WI38 (cell line): ENCODE data around the gene GTPBP8.

Experiments used
- H3K4me3 ChIP-seq: 2 replicates; pipeline ENCODE4 v1.5.1; 2011; ENCODE audit warnings: low read depth, mild to moderate bottlenecking, control low read depth, low read length
- CTCF ChIP-seq: IDR thresholded peaks from 2 replicates; pipeline ENCODE4 v1.5.1; 2012; ENCODE audit warnings: low read depth, mild to moderate bottlenecking, control low read depth, low read length

GTPBP8 gene

GRCh38 chr3:112990672-112991602, at the start of gene GTPBP8:
Gene GTPBP8 (plus strand): TSS chr3:112990984. CDS start chr3:112991000, 16 bp downstream.
- TF ChIP-seq CTCF: no peak
- H3K4me3 ChIP-seq: peak within 1 kb of the TSS; percentile 95

- no peak for TF ChIP-seq CTCF
These were observed 42.4 kb upstream of the GTPBP8 start for GRCh38 chr3:112948346-112948838.

GRCh38 chr3:112956351-112956750, 34.4 kb upstream of the GTPBP8 start:
- H3K4me3 ChIP-seq: no peak overlapping the region
- no peak for TF ChIP-seq CTCF

More at GRCh38 chr3:112948346-112948838, 42.4 kb upstream of the GTPBP8 start:
- no peak overlapping the region for H3K4me3 ChIP-seq

GRCh38 chr3:112958811-112959560, 31.8 kb upstream of the GTPBP8 start:
- no peak overlapping the region for H3K4me3 ChIP-seq
- TF ChIP-seq CTCF: no peak

- H3K4me3 ChIP-seq: no peak overlapping the region
- no peak for TF ChIP-seq CTCF
These were observed 27.1 kb upstream of the GTPBP8 start for GRCh38 chr3:112963683-112964082.

GRCh38 chr3:112965656-112966055, 25.1 kb upstream of the GTPBP8 start:
- no peak overlapping the region for H3K4me3 ChIP-seq

More at GRCh38 chr3:112965656-112966055, 25.1 kb upstream of the GTPBP8 start:
- no peak for TF ChIP-seq CTCF
